ENCODE data around the gene ZFPM1.

DNA sequence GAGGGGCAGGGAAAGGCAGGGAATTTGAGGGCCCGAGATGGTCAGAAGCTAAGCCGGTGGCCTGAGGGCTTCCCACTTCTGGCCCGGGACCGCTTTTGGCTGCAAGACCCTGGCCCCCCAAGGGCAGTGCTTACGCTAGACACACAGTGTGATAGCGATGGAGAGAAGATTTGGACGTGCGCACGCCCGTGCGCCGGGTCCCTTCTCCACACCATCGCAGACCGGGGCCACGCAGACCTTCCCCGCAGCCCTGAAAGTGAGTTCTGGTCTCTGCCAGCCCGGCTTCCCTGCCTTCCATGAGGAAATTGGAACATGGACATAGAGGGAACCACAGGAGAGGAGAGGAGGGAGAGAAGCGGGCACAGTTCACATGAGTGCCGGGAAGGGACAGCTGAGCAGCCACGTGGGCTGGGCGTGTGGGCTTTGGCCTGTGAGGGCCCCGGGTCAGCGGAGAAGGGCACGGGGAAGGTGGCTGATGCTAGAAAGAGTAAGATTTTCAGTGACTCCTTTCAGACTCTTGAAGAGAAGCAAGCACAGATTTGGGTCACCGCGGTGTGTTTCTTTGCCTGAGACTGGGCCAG is 23.8 kb downstream of the ZFPM1 start:
- TF ChIP-seq, protein P1, sequence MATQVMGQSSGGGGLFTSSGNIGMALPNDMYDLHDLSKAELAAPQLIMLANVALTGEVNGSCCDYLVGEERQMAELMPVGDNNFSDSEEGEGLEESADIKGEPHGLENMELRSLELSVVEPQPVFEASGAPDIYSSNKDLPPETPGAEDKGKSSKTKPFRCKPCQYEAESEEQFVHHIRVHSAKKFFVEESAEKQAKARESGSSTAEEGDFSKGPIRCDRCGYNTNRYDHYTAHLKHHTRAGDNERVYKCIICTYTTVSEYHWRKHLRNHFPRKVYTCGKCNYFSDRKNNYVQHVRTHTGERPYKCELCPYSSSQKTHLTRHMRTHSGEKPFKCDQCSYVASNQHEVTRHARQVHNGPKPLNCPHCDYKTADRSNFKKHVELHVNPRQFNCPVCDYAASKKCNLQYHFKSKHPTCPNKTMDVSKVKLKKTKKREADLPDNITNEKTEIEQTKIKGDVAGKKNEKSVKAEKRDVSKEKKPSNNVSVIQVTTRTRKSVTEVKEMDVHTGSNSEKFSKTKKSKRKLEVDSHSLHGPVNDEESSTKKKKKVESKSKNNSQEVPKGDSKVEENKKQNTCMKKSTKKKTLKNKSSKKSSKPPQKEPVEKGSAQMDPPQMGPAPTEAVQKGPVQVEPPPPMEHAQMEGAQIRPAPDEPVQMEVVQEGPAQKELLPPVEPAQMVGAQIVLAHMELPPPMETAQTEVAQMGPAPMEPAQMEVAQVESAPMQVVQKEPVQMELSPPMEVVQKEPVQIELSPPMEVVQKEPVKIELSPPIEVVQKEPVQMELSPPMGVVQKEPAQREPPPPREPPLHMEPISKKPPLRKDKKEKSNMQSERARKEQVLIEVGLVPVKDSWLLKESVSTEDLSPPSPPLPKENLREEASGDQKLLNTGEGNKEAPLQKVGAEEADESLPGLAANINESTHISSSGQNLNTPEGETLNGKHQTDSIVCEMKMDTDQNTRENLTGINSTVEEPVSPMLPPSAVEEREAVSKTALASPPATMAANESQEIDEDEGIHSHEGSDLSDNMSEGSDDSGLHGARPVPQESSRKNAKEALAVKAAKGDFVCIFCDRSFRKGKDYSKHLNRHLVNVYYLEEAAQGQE (IDR thresholded peaks at IDR 0.05; ENCODE audit: low read depth) = no peak
- TF ChIP-seq TEAD4 (IDR thresholded peaks at IDR 0.05) = no peak
